Right lung (tissue), 5 donors: ENCODE measurements around the gene CNPY1. TPM values are rescaled to one million over a fixed set of nuclear protein-coding genes. Genes with fewer than 3 reads are reported as not detected.

Experiments used
- DNase-seq, 2 donors: peaks; one replicate each; pipeline ENCODE4 v3.0.0-alpha.2; 2013
- polyA plus RNA-seq, 5 donors: library from polyadenylated mRNA; unstranded; fragments of 120-200 nt; gene quantifications; one replicate each; pipeline versions ENCODE4 v1.2.1 to v1.2.3, GENCODE V29; 2013; ENCODE audit warnings: inconsistent platforms in 1 of 5, low replicate concordance in 1 of 5; ENCODE audit not compliant: insufficient read length in 5 of 5, insufficient read depth in 1 of 5

CNPY1 gene
- polyA plus RNA-seq, 5 donors: not detected

DNA sequence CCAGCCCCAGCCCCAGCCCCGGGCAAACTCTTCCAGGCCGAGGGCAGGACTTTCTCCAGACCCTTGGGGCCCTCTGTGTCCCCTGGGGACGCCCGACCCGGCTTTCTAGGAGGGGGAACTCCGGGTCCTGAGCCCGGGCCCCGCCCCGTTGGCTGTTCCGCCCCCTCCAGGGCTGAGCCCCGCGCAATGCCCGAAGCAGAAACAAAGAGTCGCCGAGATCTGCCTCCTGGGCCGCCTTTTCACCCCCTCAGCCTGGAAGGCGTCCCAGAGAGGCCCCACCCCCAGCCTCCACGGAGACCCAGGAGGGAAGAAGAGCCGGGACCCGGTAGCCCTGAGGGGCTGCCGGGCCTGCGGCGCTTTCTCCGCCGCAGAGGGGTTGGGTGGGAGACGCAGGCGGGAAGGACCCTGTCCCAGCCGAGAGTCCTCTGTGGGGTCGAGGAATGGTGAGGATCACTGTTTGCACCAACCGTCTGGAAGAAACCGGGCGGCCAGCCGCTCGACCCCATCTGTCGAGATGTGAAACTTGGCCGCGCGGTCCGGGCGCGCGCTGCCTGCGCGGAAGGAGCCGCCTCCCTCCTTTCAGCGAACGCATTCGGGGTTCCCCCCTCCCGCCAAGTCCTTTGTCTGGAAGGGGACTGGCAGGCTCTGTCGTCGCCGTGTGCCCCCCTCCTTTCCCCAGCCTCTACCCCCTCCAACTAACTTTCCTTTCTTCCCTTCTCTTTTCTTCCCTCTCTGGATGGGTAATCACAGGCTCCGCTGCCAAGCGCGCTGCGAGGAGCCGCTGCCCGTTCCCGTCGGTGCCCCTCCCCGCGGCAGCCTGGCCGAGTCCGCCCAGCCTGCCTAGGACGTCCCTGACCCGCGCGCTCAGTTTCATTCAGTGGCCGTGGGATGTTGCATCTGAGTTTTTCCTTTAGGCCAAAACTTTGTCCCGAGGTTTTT, 78.2 kb downstream of the CNPY1 start:
- DNase-seq: no peak

- no peak for DNase-seq
These were observed 79.3 kb downstream of the CNPY1 start for GRCh38 chr7:155466814-155467733.

DNA sequence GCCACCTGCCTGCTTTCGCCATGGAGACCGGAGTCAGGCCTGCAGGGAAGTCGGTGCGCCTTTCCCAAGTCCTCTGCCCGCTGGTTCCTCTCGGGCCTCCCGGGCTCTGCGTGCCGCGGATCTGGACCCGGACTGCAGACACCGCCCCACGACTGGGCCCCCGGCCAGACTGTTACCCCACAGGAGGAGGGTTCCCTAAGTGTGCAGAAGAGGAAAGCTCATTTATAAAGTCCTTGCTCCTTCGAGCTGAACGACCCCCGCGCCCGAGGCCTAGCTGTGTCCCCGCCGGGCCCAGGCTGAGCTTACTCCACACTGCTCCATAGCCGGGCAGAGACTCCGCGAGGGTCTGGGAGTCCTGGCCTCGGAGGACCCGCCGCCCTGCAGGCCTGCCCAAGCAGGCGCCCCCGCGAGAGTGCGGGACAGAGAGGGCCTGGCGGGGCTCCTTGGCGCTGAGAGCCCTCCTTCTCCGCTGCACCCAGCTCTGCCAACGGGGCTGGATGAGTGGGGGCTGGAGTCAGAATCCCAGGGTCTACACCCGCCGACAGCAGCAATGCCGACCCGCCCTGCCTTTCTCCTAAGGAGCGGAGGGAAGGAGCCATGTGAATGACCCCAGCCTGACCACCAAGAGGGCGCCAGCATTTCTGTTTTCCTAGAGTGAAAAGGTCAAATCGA, 80.1 kb downstream of the CNPY1 start:
- DNase-seq: no peak

- no peak for DNase-seq
These were observed 80.6 kb downstream of the CNPY1 start for GRCh38 chr7:155465761-155466141.

- DNase-seq: no peak
These were observed 81.2 kb downstream of the CNPY1 start for GRCh38 chr7:155464948-155465739.

DNA sequence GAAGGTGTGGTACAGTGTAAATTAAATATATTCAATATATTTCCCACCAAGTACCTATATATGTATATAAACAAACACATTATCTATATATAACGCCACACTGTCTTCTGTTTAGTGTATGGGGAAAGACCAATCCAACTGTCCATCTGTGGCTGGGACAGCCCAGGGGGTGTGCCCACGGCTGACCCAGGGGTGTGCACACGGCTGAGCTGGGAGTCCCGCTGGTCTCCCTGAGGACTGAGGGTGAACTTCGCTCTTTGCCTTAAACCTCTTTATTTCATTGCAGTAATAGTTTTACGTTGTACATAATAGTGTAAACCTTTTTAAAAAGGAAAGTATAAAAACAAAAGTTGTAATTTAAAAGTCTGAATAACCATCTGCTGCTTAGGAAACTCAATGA, 82.2 kb downstream of the CNPY1 start:
- DNase-seq: no peak

DNA sequence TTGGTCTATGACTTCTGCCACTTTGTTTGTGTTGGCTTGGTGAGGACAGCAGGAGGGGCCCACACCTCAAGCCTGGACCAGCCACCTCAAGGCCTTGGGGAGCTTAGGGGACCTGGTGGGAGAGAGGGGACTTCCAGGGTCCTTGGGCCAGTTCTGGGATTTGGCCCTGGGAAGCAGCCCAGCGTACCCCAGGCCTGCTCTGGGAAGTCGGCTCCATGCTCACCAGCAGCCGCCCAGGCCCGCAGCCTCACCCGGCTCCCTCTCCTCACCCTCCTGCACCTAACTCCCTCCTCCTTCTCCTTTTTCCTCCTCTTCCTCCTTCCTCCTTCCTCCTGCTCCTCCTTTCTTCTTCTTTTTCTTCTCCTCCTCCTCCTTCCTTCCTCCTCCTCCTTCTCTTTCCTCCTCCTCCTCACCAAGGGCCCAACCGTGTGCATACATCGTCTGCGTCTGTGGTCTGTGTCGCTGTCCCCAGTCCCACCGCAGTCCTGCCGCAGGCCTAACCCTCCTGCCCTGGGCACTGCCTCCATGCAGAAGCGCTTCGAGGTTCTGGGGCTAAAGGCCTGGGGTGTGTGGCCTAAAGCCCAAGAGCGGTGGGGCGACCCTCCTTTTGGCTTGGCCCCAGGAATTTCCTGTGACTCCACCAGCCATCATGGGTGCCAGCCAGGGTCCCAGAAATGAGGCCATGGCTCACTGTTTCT, 83.1 kb downstream of the CNPY1 start:
- no peak for DNase-seq

GRCh38 chr7:155462163-155462735, 84.1 kb downstream of the CNPY1 start:
- DNase-seq: no peak

DNA sequence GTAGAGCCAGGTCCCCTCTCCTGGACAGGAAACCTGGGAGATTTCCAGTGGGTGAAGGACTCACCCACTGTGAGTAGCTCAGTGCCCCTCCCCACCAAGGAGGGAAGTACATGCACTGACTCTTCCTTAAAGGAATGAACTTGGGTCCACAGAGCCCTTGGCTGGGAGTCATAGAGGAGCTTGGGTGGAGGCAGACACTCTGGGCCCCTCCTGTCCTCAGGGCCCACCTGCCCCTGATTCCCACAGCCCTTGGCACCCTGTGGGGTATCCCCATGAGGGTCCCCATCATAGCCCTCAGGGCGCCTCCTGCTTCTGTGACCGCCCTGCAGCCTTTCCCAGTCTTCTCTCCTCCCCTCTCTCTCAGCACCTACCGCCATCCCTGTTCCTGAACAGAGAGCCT, 84.7 kb downstream of the CNPY1 start:
- DNase-seq: no peak

DNA sequence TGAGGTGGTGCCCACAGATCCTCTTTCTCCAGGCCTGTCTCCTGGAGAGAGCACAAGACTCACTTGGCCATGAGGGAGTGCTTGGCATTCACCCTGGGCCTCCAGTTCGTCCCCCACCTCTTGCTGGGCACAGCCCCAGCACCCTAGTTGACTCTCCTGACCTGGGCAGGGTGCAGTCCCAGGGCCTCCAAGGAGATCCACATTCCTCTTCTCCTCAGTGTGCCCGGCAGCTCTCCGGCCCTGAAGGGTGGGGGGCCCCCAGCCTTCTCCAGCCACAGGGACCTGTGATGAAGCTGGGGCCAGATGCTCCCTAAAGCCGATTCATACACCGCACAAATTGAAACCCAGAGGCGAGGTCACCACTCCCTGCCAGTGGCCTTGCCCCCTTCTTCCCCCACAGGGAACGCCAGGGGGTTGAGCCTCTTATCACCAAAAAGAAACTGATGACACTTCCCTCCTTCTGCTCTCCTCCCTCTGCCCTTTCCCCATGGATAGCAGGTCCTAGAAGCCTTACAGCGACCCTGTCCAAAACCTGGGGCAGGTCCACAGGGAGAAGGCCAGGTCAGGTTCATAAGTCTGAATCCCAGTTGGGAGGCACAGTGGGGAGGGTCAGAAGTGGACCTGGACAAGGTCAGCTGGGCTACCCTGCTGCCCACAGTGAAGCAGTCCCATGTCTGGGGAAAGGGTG, 85.3 kb downstream of the CNPY1 start:
- no peak for DNase-seq

GRCh38 chr7:155459700-155460461, 86.5 kb downstream of the CNPY1 start:
- no peak for DNase-seq

DNA sequence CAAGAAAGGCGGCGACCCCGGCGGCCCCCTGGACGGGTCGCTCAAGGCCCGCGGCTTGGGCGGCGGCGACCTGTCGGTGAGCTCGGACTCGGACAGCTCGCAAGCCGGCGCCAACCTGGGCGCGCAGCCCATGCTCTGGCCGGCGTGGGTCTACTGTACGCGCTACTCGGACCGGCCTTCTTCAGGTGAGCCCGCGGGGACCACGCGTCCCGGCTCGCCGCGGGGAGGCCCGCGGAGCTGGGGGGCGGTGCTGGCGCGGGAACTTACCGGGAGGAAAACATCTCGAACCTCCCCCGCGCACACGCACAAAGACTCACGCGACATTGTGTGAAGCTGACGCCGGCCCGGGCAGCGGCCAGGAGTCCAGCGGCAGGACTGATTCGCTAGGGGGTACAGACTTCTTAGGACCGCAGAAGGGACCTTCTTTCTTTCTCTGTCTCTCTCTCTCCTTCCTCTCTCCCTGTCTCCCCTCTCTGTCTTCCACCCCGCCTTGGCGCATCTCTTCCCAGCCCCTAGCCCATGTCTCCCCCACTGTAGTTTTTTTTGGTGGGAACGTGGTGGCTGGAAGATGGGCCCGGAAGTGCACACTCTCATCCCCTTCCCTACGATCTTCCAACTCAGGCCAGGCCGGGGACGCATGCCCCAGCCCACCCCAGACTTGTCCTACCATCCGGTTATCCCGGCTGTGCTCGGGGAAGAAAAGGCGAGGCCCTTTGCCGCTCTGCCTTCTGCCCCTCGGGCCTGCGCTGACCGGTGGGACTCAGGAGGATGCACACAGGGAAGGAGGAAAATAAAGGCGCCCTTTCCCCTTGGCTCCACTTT, 87.3 kb downstream of the CNPY1 start:
- no peak for DNase-seq

DNA sequence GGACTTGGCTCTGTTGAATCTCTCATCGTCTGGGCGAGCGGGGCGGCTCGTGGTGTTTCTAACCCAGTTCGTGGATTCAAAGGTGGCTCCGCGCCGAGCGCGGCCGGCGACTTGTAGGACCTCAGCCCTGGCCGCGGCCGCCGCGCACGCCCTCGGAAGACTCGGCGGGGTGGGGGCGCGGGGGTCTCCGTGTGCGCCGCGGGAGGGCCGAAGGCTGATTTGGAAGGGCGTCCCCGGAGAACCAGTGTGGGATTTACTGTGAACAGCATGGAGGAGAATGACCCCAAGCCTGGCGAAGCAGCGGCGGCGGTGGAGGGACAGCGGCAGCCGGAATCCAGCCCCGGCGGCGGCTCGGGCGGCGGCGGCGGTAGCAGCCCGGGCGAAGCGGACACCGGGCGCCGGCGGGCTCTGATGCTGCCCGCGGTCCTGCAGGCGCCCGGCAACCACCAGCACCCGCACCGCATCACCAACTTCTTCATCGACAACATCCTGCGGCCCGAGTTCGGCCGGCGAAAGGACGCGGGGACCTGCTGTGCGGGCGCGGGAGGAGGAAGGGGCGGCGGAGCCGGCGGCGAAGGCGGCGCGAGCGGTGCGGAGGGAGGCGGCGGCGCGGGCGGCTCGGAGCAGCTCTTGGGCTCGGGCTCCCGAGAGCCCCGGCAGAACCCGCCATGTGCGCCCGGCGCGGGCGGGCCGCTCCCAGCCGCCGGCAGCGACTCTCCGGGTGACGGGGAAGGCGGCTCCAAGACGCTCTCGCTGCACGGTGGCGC, 88.1 kb downstream of the CNPY1 start, which contains the start of gene EN2:
TSS of gene EN2 (plus strand) at position 19 of the 767 bp plus-strand sequence. CDS start at position 268, 249 bp downstream.
- no peak for DNase-seq

- DNase-seq: no peak
These were observed 88.7 kb downstream of the CNPY1 start for GRCh38 chr7:155457544-155458110.

DNA sequence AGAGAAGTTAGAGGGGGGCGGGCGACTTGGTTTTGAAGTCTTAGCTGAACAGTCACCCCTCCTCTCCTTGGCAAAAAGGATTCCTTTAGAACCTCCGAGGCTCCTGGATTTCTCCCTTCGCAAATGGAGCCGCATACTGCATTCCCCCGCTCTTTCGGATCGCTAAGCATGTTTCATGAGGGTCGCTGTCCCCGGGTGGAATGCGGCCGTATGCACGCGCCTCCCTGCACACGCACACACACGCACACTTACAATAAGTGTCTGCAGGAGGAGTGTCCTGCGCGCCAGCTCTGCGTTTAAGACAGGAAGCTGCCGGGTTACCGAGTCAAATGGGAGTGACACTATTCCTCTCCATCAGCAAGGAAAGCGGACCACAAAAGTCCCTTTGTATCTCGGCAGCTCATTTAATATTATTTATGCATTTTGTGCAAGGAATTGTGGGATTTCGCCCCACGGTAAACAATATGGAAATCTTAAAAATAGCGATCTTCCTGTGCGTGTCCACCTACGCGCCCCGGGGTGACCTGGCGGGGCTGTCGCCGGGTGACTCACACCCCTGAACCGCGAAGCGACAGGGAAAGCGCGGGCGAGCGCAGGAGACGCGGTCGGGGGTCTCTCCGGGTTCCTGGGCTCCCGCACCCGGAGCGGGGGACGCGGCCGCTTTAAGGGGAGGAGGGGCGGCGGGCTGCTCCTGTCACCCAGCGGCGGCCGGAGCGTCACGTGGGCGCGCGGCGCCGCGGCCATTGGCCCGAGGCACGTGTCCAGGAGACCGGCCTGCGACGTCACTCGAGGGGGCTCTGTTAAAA, 89.4 kb downstream of the CNPY1 start:
- DNase-seq: peak; percentile 54 to 65
